H9 (cell line): ENCODE results near the gene KDM4C. TPM values are rescaled to one million over a fixed set of nuclear protein-coding genes. Genes with fewer than 3 reads are reported as not detected.

ENCODE experiments used
- DNase-seq: peaks from one replicate; pipeline ENCODE4 v3.0.0-alpha.2; 2017
- H2AFZ ChIP-seq: one replicate; pipeline ENCODE4 v1.6.1; 2013; ENCODE audit warnings: mild to moderate bottlenecking, low read length, control low read depth, moderate library complexity
- H2AK5ac ChIP-seq: 2 replicates; pipeline ENCODE4 v1.6.1; 2013; ENCODE audit warnings: low read length, control low read depth, mixed read lengths; ENCODE audit not compliant: insufficient read length
- H2BK120ac ChIP-seq: one replicate; pipeline ENCODE4 v1.6.1; 2013; ENCODE audit warnings: low read depth, mild to moderate bottlenecking, low read length, control low read depth, inconsistent platforms; ENCODE audit not compliant: poor library complexity, severe bottlenecking
- H2BK12ac ChIP-seq: 2 replicates; pipeline ENCODE4 v1.6.1; 2013; ENCODE audit warnings: low read length, control low read depth, mixed read lengths, low read depth; ENCODE audit not compliant: insufficient read length
- H2BK15ac ChIP-seq: 2 replicates; pipeline ENCODE4 v1.6.1; 2013; ENCODE audit warnings: low read depth, low read length, control low read depth
- H2BK20ac ChIP-seq: one replicate; pipeline ENCODE4 v1.6.1; 2013; ENCODE audit warnings: low read depth, mild to moderate bottlenecking, low read length, control low read depth, inconsistent platforms; ENCODE audit not compliant: poor library complexity, severe bottlenecking
- H2BK5ac ChIP-seq: 2 replicates; pipeline ENCODE4 v1.6.1; 2013; ENCODE audit warnings: low read length, control low read depth, mixed read lengths; ENCODE audit not compliant: insufficient read length
- H3K14ac ChIP-seq: 2 replicates; pipeline ENCODE4 v1.6.1; 2013; ENCODE audit warnings: low read length, control low read depth; ENCODE audit not compliant: insufficient read depth
- H3K18ac ChIP-seq: 2 replicates; pipeline ENCODE4 v1.6.1; 2013; ENCODE audit warnings: low read depth, mild to moderate bottlenecking, mixed read lengths, low read length, control low read depth; ENCODE audit not compliant: insufficient read length
- H3K23ac ChIP-seq: 2 replicates; pipeline ENCODE4 v1.6.1; 2013; ENCODE audit warnings: low read length, control low read depth, mixed read lengths, low read depth; ENCODE audit not compliant: insufficient read length
- H3K23me2 ChIP-seq: 2 replicates; pipeline ENCODE4 v1.6.1; 2013; ENCODE audit warnings: low read depth, mild to moderate bottlenecking, mixed read lengths, low read length, control low read depth; ENCODE audit not compliant: insufficient read length, poor library complexity, severe bottlenecking
- H3K27ac ChIP-seq: 2 replicates; pipeline ENCODE4 v1.5.1; 2013; ENCODE audit warnings: low read length, control low read depth, mixed read lengths, low read depth; ENCODE audit not compliant: insufficient read length
- H3K27me3 ChIP-seq: 2 replicates; pipeline ENCODE4 v1.6.1; 2013; ENCODE audit warnings: low read length, control low read depth, inconsistent platforms; ENCODE audit not compliant: insufficient read depth
- H3K4ac ChIP-seq: 2 replicates; pipeline ENCODE4 v1.6.1; 2013; ENCODE audit warnings: low read depth, mild to moderate bottlenecking, control low read depth, inconsistent platforms, low read length, moderate library complexity
- H3K4me1 ChIP-seq: 2 replicates; pipeline ENCODE4 v1.6.1; 2013; ENCODE audit warnings: low read length, control low read depth, inconsistent platforms; ENCODE audit not compliant: insufficient read depth
- H3K4me2 ChIP-seq: 2 replicates; pipeline ENCODE4 v1.6.1; 2013; ENCODE audit warnings: low read length, control low read depth, mixed read lengths; ENCODE audit not compliant: insufficient read length, insufficient read depth
- H3K56ac ChIP-seq: 2 replicates; pipeline ENCODE4 v1.6.1; 2013; ENCODE audit warnings: low read depth, mild to moderate bottlenecking, mixed read lengths, low read length, control low read depth; ENCODE audit not compliant: insufficient read length
- H3K79me1 ChIP-seq: 2 replicates; pipeline ENCODE4 v1.6.1; 2013; ENCODE audit warnings: low read depth, mild to moderate bottlenecking, moderate library complexity, low read length, control low read depth, inconsistent platforms; ENCODE audit not compliant: insufficient read depth, poor library complexity, severe bottlenecking
- H3K79me2 ChIP-seq: 2 replicates; pipeline ENCODE4 v1.6.1; 2013; ENCODE audit warnings: low read length, control low read depth, inconsistent platforms; ENCODE audit not compliant: insufficient read depth
- H3K9ac ChIP-seq: 2 replicates; pipeline ENCODE4 v1.6.1; 2013; ENCODE audit warnings: low read length, control low read depth, mixed read lengths; ENCODE audit not compliant: insufficient read length; ENCODE audit errors: extremely low read depth
- H3K9me3 ChIP-seq: one replicate; pipeline ENCODE4 v1.6.1; 2013; ENCODE audit warnings: low read depth, low read length, inconsistent platforms; ENCODE audit not compliant: control insufficient read depth
- H3T11ph ChIP-seq: one replicate; pipeline ENCODE4 v1.6.1; 2013; ENCODE audit warnings: mild to moderate bottlenecking, low read length, control low read depth, inconsistent platforms
- H4K20me1 ChIP-seq: one replicate; pipeline ENCODE4 v1.6.1; 2013; ENCODE audit not compliant: control insufficient read depth, insufficient read length, insufficient read depth
- H4K5ac ChIP-seq: 2 replicates; pipeline ENCODE4 v1.6.1; 2013; ENCODE audit warnings: low read depth, mild to moderate bottlenecking, mixed read lengths, low read length, control low read depth; ENCODE audit not compliant: insufficient read length
- H4K8ac ChIP-seq: replicated peaks from 2 replicates; pipeline ENCODE4 v1.6.1; 2013; ENCODE audit warnings: low read length, control low read depth, mixed read lengths, low read depth; ENCODE audit not compliant: insufficient read length
- H4K91ac ChIP-seq: 2 replicates; pipeline ENCODE4 v1.6.1; 2013; ENCODE audit warnings: low read depth, mild to moderate bottlenecking, moderate library complexity, mixed read lengths, low read length, control low read depth; ENCODE audit not compliant: insufficient read length
- H3K27ac Mint-ChIP-seq, 3 experiments: 2 replicates in 2 of 3; 3 replicates in 1 of 3; pipeline ENCODE4 v1.8.0; 2020 to 2021; ENCODE audit warnings: mixed read lengths in 3 of 3, mild to moderate bottlenecking in 1 of 3, moderate library complexity in 1 of 3
- H3K27me3 Mint-ChIP-seq: 2 replicates; pipeline ENCODE4 v1.8.0; 2021; ENCODE audit warnings: low read depth, mild to moderate bottlenecking, moderate library complexity, mixed read lengths
- H3K36me3 Mint-ChIP-seq, 3 experiments: 2 replicates in 2 of 3; 3 replicates in 1 of 3; pipeline ENCODE4 v1.8.0; 2020 to 2021; ENCODE audit warnings: low read depth in 3 of 3, mixed read lengths in 3 of 3; ENCODE audit not compliant: insufficient read depth in 1 of 3
- H3K4me1 Mint-ChIP-seq, 2 experiments: 2 replicates each; pipeline ENCODE4 v1.8.0; 2020; ENCODE audit warnings: mixed read lengths in 2 of 2
- H3K4me3 Mint-ChIP-seq, 2 experiments: 2 replicates in 1 of 2; 3 replicates in 1 of 2; pipeline ENCODE4 v1.8.0; 2020 to 2021; ENCODE audit warnings: mild to moderate bottlenecking in 2 of 2, mixed read lengths in 2 of 2, moderate library complexity in 1 of 2
- H3K9me3 Mint-ChIP-seq, 2 experiments: 2 replicates in 1 of 2; 3 replicates in 1 of 2; pipeline ENCODE4 v1.8.0; 2020; ENCODE audit warnings: mild to moderate bottlenecking in 2 of 2, mixed read lengths in 2 of 2, moderate library complexity in 1 of 2
- WGBS: extraction: QIAGEN DNeasy Blood & Tissue Kit; methylation state at CpG from one replicate; pipeline ENCODE4 v1.1.7; 2013; ENCODE audit warnings: missing lambda C conversion rate, low lambda C conversion rate, mixed read lengths; ENCODE audit not compliant: insufficient read length; ENCODE audit errors: extremely low coverage; 5-methylcytosine and 5-hydroxymethylcytosine counted together
- total RNA-seq: library from RNA; stranded (reverse); gene quantifications from 2 replicates; pipeline ENCODE4 v1.2.1, GENCODE V29; 2021
- TF ChIP-seq, protein P1 (sequence below): fragments of 200-600 bp; sonication (generic); conservative IDR thresholded peaks from 3 replicates; pipeline ENCODE4 v1.8.0; 2021; ENCODE audit warnings: antibody characterized with exemption, mild to moderate bottlenecking

KDM4C gene
- total RNA-seq, 1 experiment from 2014 or later = 24.0 TPM

DNA sequence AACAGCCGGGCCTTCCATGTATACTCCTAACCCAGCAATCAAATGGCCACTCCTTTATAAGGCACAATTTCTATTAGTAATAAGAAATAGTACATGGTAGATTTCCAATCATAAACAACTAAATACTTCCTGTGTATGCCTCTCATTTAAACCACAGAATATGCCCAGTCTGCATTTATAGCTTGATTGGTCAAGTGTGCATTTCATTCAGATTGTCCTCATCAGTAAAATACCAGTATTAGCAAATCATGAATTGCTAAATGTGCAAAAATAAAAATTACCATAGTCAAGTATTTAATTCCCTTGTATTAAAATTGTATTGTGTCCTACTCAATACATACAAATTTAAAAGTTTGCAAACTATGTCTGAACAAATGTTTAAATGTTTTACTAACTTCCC, 406.2 kb downstream of the KDM4C start:
- no peak overlapping the region for H2BK5ac ChIP-seq

More for the DNA sequence above, 406.2 kb downstream of the KDM4C start:
- H3K56ac ChIP-seq = no peak overlapping the region
- no peak overlapping the region for H4K8ac ChIP-seq
- no peaks in the 10 kb centered on the region for H4K20me1 ChIP-seq
- H3T11ph ChIP-seq = no peak overlapping the region
- no peak overlapping the region for H3K4me3 Mint-ChIP-seq
- no peak overlapping the region for H2BK20ac ChIP-seq
- no peak overlapping the region for H3K4ac ChIP-seq
- peaks cover 3 to 9% of the 10 kb centered on the region in 2 experiments for H3K4me1 Mint-ChIP-seq
- no peaks in the 10 kb centered on the region for H3K79me2 ChIP-seq
- no peak overlapping the region for H2BK120ac ChIP-seq
- no peak overlapping the region for H2AK5ac ChIP-seq
- no peak overlapping the region for H4K5ac ChIP-seq
- no CpG with 5 or more reads among the region's 1 CpG for WGBS
- H3K23me2 ChIP-seq = no peaks in the 10 kb centered on the region
- no peak overlapping the region for H3K27ac ChIP-seq
- no peak overlapping the region for H3K27ac Mint-ChIP-seq
- TF ChIP-seq, protein P1, sequence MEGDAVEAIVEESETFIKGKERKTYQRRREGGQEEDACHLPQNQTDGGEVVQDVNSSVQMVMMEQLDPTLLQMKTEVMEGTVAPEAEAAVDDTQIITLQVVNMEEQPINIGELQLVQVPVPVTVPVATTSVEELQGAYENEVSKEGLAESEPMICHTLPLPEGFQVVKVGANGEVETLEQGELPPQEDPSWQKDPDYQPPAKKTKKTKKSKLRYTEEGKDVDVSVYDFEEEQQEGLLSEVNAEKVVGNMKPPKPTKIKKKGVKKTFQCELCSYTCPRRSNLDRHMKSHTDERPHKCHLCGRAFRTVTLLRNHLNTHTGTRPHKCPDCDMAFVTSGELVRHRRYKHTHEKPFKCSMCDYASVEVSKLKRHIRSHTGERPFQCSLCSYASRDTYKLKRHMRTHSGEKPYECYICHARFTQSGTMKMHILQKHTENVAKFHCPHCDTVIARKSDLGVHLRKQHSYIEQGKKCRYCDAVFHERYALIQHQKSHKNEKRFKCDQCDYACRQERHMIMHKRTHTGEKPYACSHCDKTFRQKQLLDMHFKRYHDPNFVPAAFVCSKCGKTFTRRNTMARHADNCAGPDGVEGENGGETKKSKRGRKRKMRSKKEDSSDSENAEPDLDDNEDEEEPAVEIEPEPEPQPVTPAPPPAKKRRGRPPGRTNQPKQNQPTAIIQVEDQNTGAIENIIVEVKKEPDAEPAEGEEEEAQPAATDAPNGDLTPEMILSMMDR = no peak
- H3K4me2 ChIP-seq = no peak overlapping the region
- H3K9me3 Mint-ChIP-seq = no peaks in the 10 kb centered on the region
- no peaks in the 10 kb centered on the region for H3K4me1 ChIP-seq
- H3K9me3 ChIP-seq = no peaks in the 10 kb centered on the region
- H3K27me3 Mint-ChIP-seq = no peaks in the 10 kb centered on the region
- no peak overlapping the region for H2BK12ac ChIP-seq
- H3K9ac ChIP-seq = no peak overlapping the region
- DNase-seq = no peak
- no peaks in the 10 kb centered on the region for H3K79me1 ChIP-seq
- H4K91ac ChIP-seq = no peak overlapping the region
- no peak overlapping the region for H2AFZ ChIP-seq
- peaks cover 0 to 5% (median 2%) of the 10 kb centered on the region in 3 experiments; a peak in 4 of 7 replicates for H3K36me3 Mint-ChIP-seq
- H2BK15ac ChIP-seq = no peak overlapping the region
- no peaks in the 10 kb centered on the region for H3K27me3 ChIP-seq
- no peak overlapping the region for H3K23ac ChIP-seq
- no peak overlapping the region for H3K14ac ChIP-seq
- no peak overlapping the region for H3K18ac ChIP-seq
